GM18499 (cell line): ENCODE measurements around the gene GLOD4.
"Not testable (repeated sequence)": the region's sequence is repeated elsewhere in the genome, so short reads cannot be mapped to it uniquely, and the experiment has no call there.

Experiments
- ATAC-seq: cut with Tn5 transposase; IDR thresholded peaks from one replicate; pipeline ENCODE4 v1.9.1; 2021; ENCODE audit warnings: moderate number of reproducible peaks; ENCODE audit not compliant: insufficient read depth, unreplicated experiment

The GLOD4 gene

GRCh38 chr17:802901-803881 is 21.1 kb upstream of the GLOD4 start:
- ATAC-seq = no peak

- no peak for ATAC-seq
Observed at GRCh38 chr17:802481-802880, 20.4 kb upstream of the GLOD4 start.

- no peak for ATAC-seq
Observed at GRCh38 chr17:801660-802059, 19.6 kb upstream of the GLOD4 start.

- no peak for ATAC-seq
Observed at GRCh38 chr17:800446-801242, 18.6 kb upstream of the GLOD4 start.

- ATAC-seq = no peak
Observed at GRCh38 chr17:799261-799660, 17.2 kb upstream of the GLOD4 start.

GRCh38 chr17:798246-798645 is 16.2 kb upstream of the GLOD4 start:
- ATAC-seq = no peak

GRCh38 chr17:797236-797840 is 15.3 kb upstream of the GLOD4 start:
- ATAC-seq = no peak

GRCh38 chr17:796609-797008 is 14.5 kb upstream of the GLOD4 start:
- ATAC-seq = no peak

- ATAC-seq = no peak
Observed at GRCh38 chr17:795721-796120, 13.6 kb upstream of the GLOD4 start.

GRCh38 chr17:795276-795675 is 13.2 kb upstream of the GLOD4 start:
- ATAC-seq = no peak

- no peak for ATAC-seq
Observed at GRCh38 chr17:794876-795275, 12.8 kb upstream of the GLOD4 start.

- no peak for ATAC-seq
Observed at GRCh38 chr17:792277-792676, 10.2 kb upstream of the GLOD4 start.

- no peak for ATAC-seq
Observed at GRCh38 chr17:791829-792228, 9.7 kb upstream of the GLOD4 start.

- not testable (repeated sequence) for ATAC-seq
Observed at GRCh38 chr17:790874-791247, 8.8 kb upstream of the GLOD4 start.

GRCh38 chr17:789931-790873 is 8.1 kb upstream of the GLOD4 start:
- not testable (repeated sequence) for ATAC-seq

GRCh38 chr17:789160-789840 is 7.2 kb upstream of the GLOD4 start:
- ATAC-seq = no peak

- ATAC-seq = no peak
Observed at GRCh38 chr17:788551-788950, 6.5 kb upstream of the GLOD4 start.

- ATAC-seq = no peak
Observed at GRCh38 chr17:787641-788221, 5.7 kb upstream of the GLOD4 start.

- ATAC-seq = not testable (repeated sequence)
Observed at GRCh38 chr17:785901-786300, 3.8 kb upstream of the GLOD4 start.
